Globus pallidus (tissue), 1 donor: ENCODE measurements around the gene HCRT.
A peak's percentile ranks its signal among the peaks of the same experiment; 100 is the strongest.
"Not testable (repeated sequence)": the region's sequence is repeated elsewhere in the genome, so short reads cannot be mapped to it uniquely, and the experiment has no call there.

Experiments used
- DNase-seq: peaks from one replicate; pipeline ENCODE4 v3.0.0-alpha.2; 2015; ENCODE audit warnings: low spot score

The HCRT gene

GRCh38 chr17:42197564-42198156 lies 12.4 kb upstream of the HCRT start:
- no peak for DNase-seq

GRCh38 chr17:42193969-42194899 lies 9.0 kb upstream of the HCRT start, which contains the start of gene GHDC:
Gene GHDC (minus strand): TSS chr17:42194494. CDS start chr17:42193581, 913 bp downstream.
- DNase-seq: peak; percentile 90

GRCh38 chr17:42193216-42193968 lies 8.1 kb upstream of the HCRT start:
- no peak for DNase-seq

GRCh38 chr17:42192189-42193126 lies 7.2 kb upstream of the HCRT start:
- DNase-seq: no peak

- no peak for DNase-seq
Measured at GRCh38 chr17:42191275-42191608, 6.0 kb upstream of the HCRT start.

GRCh38 chr17:42190491-42191274 lies 5.4 kb upstream of the HCRT start:
- no peak for DNase-seq

- DNase-seq: no peak
Measured at GRCh38 chr17:42189651-42189965, 4.4 kb upstream of the HCRT start.

GRCh38 chr17:42188749-42189650 lies 3.7 kb upstream of the HCRT start:
- DNase-seq: no peak

GRCh38 chr17:42187833-42188232 lies 2.6 kb upstream of the HCRT start:
- no peak for DNase-seq

GRCh38 chr17:42186191-42186590 lies 939 bp upstream of the HCRT start:
- DNase-seq: not testable (repeated sequence)

GRCh38 chr17:42185621-42185930 lies 324 bp upstream of the HCRT start:
- no peak for DNase-seq

- peak; percentile 70 for DNase-seq
Measured at GRCh38 chr17:42183741-42184711, 1.2 kb downstream of the HCRT start.

GRCh38 chr17:42182927-42183734 lies 2.1 kb downstream of the HCRT start:
- DNase-seq: no peak

GRCh38 chr17:42181851-42182207 lies 3.4 kb downstream of the HCRT start:
- DNase-seq: no peak

GRCh38 chr17:42180922-42181850 lies 4.1 kb downstream of the HCRT start, which contains the start of gene KCNH4:
Gene KCNH4 (minus strand): TSS chr17:42181142. CDS start chr17:42180945, 197 bp downstream.
- peak; percentile 38 for DNase-seq

- DNase-seq: no peak
Measured at GRCh38 chr17:42180411-42180921, 4.8 kb downstream of the HCRT start.
